Keratinocyte (primary cell): ENCODE results near the gene PARD3. TPM values are rescaled to one million over a fixed set of nuclear protein-coding genes. Genes with fewer than 3 reads are reported as not detected.
"Not testable (repeated sequence)": the region's sequence is repeated elsewhere in the genome, so short reads cannot be mapped to it uniquely, and the experiment has no call there.

Experiments
- DNase-seq: peaks from one replicate; pipeline ENCODE4 v3.0.0-alpha.2; 2011; ENCODE audit warnings: low read depth, missing footprints, low spot score
- FAIRE-seq: peaks from 2 replicates; lab custom pipeline; 2011; peaks lifted over from hg19 to GRCh38; lab: Jason Lieb, UNC
- H2AFZ ChIP-seq: 2 replicates; pipeline ENCODE4 v1.6.0; 2012; ENCODE audit warnings: low read length, control low read depth, inconsistent platforms; ENCODE audit not compliant: control insufficient read depth
- H3K27ac ChIP-seq: 2 replicates; pipeline ENCODE4 v1.5.1; 2011; ENCODE audit warnings: low read length; ENCODE audit not compliant: control insufficient read depth, insufficient read depth
- H3K27me3 ChIP-seq: 3 replicates; pipeline ENCODE4 v1.6.0; 2011; ENCODE audit warnings: low read length; ENCODE audit not compliant: control insufficient read depth, insufficient read depth; ENCODE audit errors: extremely low read depth
- H3K36me3 ChIP-seq, 2 experiments: 2 replicates in 1 of 2; 3 replicates in 1 of 2; pipeline ENCODE4 v1.5.1; 2011; ENCODE audit warnings: low read length in 2 of 2, mild to moderate bottlenecking in 1 of 2; ENCODE audit not compliant: control insufficient read depth in 2 of 2, insufficient read depth in 2 of 2; ENCODE audit errors: extremely low read depth in 1 of 2
- H3K4me1 ChIP-seq: 3 replicates; pipeline ENCODE4 v1.5.1; 2011; ENCODE audit warnings: low read length; ENCODE audit not compliant: control insufficient read depth, insufficient read depth; ENCODE audit errors: extremely low read depth
- H3K4me2 ChIP-seq: 3 replicates; pipeline ENCODE4 v1.6.0; 2011; ENCODE audit warnings: low read depth, low read length; ENCODE audit not compliant: control insufficient read depth, insufficient read depth; ENCODE audit errors: extremely low read depth
- H3K4me3 ChIP-seq, 3 experiments: fragments of 200-600 bp in 1 of 3; sonication (generic) in 1 of 3; 2 replicates in 2 of 3; 3 replicates in 1 of 3; pipeline ENCODE4 v1.5.1; 2011 to 2016; ENCODE audit warnings: low read length in 3 of 3, mild to moderate bottlenecking in 3 of 3, control low read depth in 2 of 3, inconsistent platforms in 1 of 3, low read depth in 1 of 3, mixed read lengths in 1 of 3, mixed run types in 1 of 3, moderate library complexity in 1 of 3; ENCODE audit not compliant: control insufficient read depth in 2 of 3, insufficient read depth in 2 of 3; ENCODE audit errors: extremely low read depth in 1 of 3
- H3K79me2 ChIP-seq: 2 replicates; pipeline ENCODE4 v1.6.0; 2012; ENCODE audit warnings: low read length; ENCODE audit not compliant: control insufficient read depth, insufficient read depth
- H3K9ac ChIP-seq: 3 replicates; pipeline ENCODE4 v1.6.0; 2011; ENCODE audit warnings: low read length; ENCODE audit not compliant: control insufficient read depth, insufficient read depth; ENCODE audit errors: extremely low read depth
- H3K9me1 ChIP-seq: 3 replicates; pipeline ENCODE4 v1.6.0; 2011; ENCODE audit warnings: low read length; ENCODE audit not compliant: control insufficient read depth, insufficient read depth; ENCODE audit errors: extremely low read depth
- H3K9me3 ChIP-seq: 2 replicates; pipeline ENCODE4 v1.5.1; 2012; ENCODE audit warnings: low read depth, low read length; ENCODE audit not compliant: control insufficient read depth
- H4K20me1 ChIP-seq: 3 replicates; pipeline ENCODE4 v1.6.0; 2011; ENCODE audit warnings: low read length; ENCODE audit not compliant: control insufficient read depth, insufficient read depth; ENCODE audit errors: extremely low read depth
- EZH2 ChIP-seq: IDR thresholded peaks from one replicate; pipeline ENCODE4 v1.6.1; 2012; ENCODE audit warnings: inconsistent platforms, mild to moderate bottlenecking, low read length, moderate library complexity
- dilution Hi-C: fragments of 300-500 bp; cut with MboI; formaldehyde crosslinking; loops from one replicate; pipeline ENCODE4 v1.7.0; 2020; ENCODE audit warnings: low sequenced_read_pairs; ENCODE audit not compliant: extremely low pct_ligation_motif_present
- polyA plus RNA-seq, 5 experiments: library from polyadenylated mRNA; depleted of rRNA in 3 of 5; stranded (reverse) in 3 of 5; stranded (forward) in 1 of 5; unstranded in 1 of 5; fragments of >200 nt; gene quantifications; 1 replicate in 1 of 5; 2 replicates in 3 of 5; 3 replicates in 1 of 5; pipeline versions ENCODE4 v1.2.1 to v1.2.3, GENCODE V29; 2011 to 2012; ENCODE audit warnings: missing spikeins in 2 of 5, low read depth in 1 of 5, low replicate concordance in 1 of 5
- TF ChIP-seq, protein P1 (sequence below), 3 experiments: IDR thresholded peaks in 1 of 3; conservative IDR thresholded peaks in 1 of 3; optimal IDR thresholded peaks in 1 of 3; 2 replicates in 2 of 3; 3 replicates in 1 of 3; pipeline versions ENCODE3 to v1.5.1; 2011; ENCODE audit warnings: low read length in 3 of 3, mild to moderate bottlenecking in 3 of 3, moderate library complexity in 2 of 3, control low read depth in 1 of 3, inconsistent platforms in 1 of 3; ENCODE audit not compliant: insufficient read depth in 2 of 3; ENCODE audit errors: extremely low read depth in 1 of 3

PARD3 gene
- polyA plus RNA-seq, 1 donor (not counting 4 experiments of a cell fraction or from before 2014, with no cell fraction given), result 46.4 TPM

DNA sequence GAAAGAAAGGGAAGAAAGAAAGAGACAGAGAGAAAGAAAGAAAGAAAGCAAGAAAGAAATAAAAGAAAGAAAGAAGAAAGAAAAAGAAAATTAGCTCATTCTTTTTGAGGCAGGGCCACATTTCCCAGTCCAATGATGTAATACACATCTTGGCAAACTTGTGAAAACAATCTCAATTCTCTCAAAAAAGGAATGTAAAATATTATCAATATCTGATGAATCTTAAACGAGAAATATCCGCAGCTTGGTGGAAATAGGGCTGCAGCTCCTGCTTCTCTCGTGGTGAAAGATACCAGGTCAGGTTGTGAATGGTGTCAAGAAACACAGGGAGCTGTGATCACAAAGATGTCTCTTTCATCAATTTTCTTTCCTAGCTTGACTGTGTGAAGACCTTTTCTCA, 741.0 kb downstream of the PARD3 start:
- H3K9me3 ChIP-seq, result no peaks in the 10 kb centered on the region
- no peaks in the 10 kb centered on the region for H3K9me1 ChIP-seq
- no peak for TF ChIP-seq EZH2
- TF ChIP-seq, protein P1, sequence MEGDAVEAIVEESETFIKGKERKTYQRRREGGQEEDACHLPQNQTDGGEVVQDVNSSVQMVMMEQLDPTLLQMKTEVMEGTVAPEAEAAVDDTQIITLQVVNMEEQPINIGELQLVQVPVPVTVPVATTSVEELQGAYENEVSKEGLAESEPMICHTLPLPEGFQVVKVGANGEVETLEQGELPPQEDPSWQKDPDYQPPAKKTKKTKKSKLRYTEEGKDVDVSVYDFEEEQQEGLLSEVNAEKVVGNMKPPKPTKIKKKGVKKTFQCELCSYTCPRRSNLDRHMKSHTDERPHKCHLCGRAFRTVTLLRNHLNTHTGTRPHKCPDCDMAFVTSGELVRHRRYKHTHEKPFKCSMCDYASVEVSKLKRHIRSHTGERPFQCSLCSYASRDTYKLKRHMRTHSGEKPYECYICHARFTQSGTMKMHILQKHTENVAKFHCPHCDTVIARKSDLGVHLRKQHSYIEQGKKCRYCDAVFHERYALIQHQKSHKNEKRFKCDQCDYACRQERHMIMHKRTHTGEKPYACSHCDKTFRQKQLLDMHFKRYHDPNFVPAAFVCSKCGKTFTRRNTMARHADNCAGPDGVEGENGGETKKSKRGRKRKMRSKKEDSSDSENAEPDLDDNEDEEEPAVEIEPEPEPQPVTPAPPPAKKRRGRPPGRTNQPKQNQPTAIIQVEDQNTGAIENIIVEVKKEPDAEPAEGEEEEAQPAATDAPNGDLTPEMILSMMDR (optimal IDR thresholded peaks at IDR 0.05 in 1 of 3, IDR thresholded peaks at IDR 0.05 in 1 of 3, conservative IDR thresholded peaks at IDR 0.05 in 1 of 3; ENCODE audit: extremely low read depth in 1 of 3, insufficient read depth in 2 of 3, low read length in 3 of 3), result no peak
- H3K36me3 ChIP-seq, result no peaks in the 10 kb centered on the region
- DNase-seq (no peak), FAIRE-seq (no peak)
- dilution Hi-C loops, result no loop called here
- H2AFZ ChIP-seq, result no peak overlapping the region
- no peak overlapping the region for H3K4me2 ChIP-seq
- no peaks in the 10 kb centered on the region for H4K20me1 ChIP-seq
- H3K4me1 ChIP-seq, result no peaks in the 10 kb centered on the region
- no peaks in the 10 kb centered on the region for H3K27me3 ChIP-seq
- no peak overlapping the region for H3K9ac ChIP-seq
- no peaks in the 10 kb centered on the region for H3K79me2 ChIP-seq
- H3K4me3 ChIP-seq, result no peak overlapping the region
- H3K27ac ChIP-seq, result no peak overlapping the region

DNA sequence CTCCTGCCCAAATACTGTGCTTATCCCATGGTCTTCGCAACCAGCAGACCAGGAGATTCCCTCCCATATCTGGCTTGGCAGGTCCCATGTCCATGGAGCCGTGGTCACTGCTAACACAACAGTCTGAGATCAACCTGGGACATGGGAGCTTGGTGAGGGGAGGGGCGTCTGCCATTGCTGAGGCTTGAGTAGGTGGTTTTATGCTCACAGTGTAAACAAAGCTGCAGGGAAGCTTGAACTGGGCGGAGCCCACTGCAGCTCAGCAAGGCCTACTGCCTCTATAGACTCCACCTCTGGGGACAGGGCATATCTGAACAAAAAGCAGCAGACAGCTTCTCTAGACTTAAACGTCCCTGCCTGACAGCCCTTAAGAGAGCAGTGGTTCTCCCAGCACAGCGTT, 747.4 kb downstream of the PARD3 start:
- H3K9me1 ChIP-seq, DNase-seq, H3K27me3 ChIP-seq, H3K9ac ChIP-seq, H3K27ac ChIP-seq, H4K20me1 ChIP-seq, FAIRE-seq, H3K9me3 ChIP-seq, H2AFZ ChIP-seq, dilution Hi-C loops, H3K4me3 ChIP-seq, H3K79me2 ChIP-seq, H3K36me3 ChIP-seq, H3K4me2 ChIP-seq, H3K4me1 ChIP-seq: not testable (repeated sequence)

DNA sequence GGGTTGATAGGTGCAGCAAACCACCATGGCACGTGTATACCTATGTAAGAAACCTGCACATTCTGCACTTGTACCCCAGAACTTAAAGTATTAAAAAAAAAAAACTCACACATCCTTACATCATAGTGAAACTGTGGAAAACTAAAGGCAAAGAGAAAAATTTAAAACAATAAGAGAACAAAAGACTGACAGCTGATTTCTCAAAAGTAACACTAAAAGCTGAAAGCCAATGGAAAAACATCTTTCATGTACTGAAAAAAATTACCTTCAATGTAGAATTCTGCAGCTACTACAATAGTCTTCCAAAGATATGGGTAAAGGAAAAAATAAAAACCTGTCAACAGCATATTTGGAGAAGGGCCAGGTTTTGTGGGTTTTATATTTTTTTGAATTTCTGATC, 751.5 kb downstream of the PARD3 start:
- H3K4me3 ChIP-seq, result no peak overlapping the region
- H3K4me2 ChIP-seq, result no peak overlapping the region
- no peak for FAIRE-seq
- H3K27me3 ChIP-seq, result no peaks in the 10 kb centered on the region
- H3K36me3 ChIP-seq, result no peaks in the 10 kb centered on the region
- H3K4me1 ChIP-seq, result no peaks in the 10 kb centered on the region
- H3K9me3 ChIP-seq, result no peaks in the 10 kb centered on the region
- H3K9ac ChIP-seq, result no peak overlapping the region
- TF ChIP-seq EZH2, result no peak
- TF ChIP-seq, protein P1 (optimal IDR thresholded peaks at IDR 0.05 in 1 of 3, IDR thresholded peaks at IDR 0.05 in 1 of 3, conservative IDR thresholded peaks at IDR 0.05 in 1 of 3; ENCODE audit: extremely low read depth in 1 of 3, insufficient read depth in 2 of 3, low read length in 3 of 3), result no peak
- H2AFZ ChIP-seq, result no peak overlapping the region
- no peaks in the 10 kb centered on the region for H3K9me1 ChIP-seq
- H4K20me1 ChIP-seq, result no peaks in the 10 kb centered on the region
- H3K27ac ChIP-seq, result no peak overlapping the region
- H3K79me2 ChIP-seq, result no peaks in the 10 kb centered on the region
- no peak for DNase-seq
- dilution Hi-C loops, result no loop called here
